H9 (cell line): ENCODE data around the gene C6orf120. TPM values are rescaled to one million over a fixed set of nuclear protein-coding genes. Genes with fewer than 3 reads are reported as not detected.

Source experiments
- DNase-seq: peaks from one replicate; pipeline ENCODE4 v3.0.0-alpha.2; 2017
- H2AFZ ChIP-seq: one replicate; pipeline ENCODE4 v1.6.1; 2013; ENCODE audit warnings: mild to moderate bottlenecking, low read length, control low read depth, moderate library complexity
- H2AK5ac ChIP-seq: 2 replicates; pipeline ENCODE4 v1.6.1; 2013; ENCODE audit warnings: low read length, control low read depth, mixed read lengths; ENCODE audit not compliant: insufficient read length
- H2BK120ac ChIP-seq: one replicate; pipeline ENCODE4 v1.6.1; 2013; ENCODE audit warnings: low read depth, mild to moderate bottlenecking, low read length, control low read depth, inconsistent platforms; ENCODE audit not compliant: poor library complexity, severe bottlenecking
- H2BK12ac ChIP-seq: 2 replicates; pipeline ENCODE4 v1.6.1; 2013; ENCODE audit warnings: low read length, control low read depth, mixed read lengths, low read depth; ENCODE audit not compliant: insufficient read length
- H2BK15ac ChIP-seq: 2 replicates; pipeline ENCODE4 v1.6.1; 2013; ENCODE audit warnings: low read depth, low read length, control low read depth
- H2BK20ac ChIP-seq: one replicate; pipeline ENCODE4 v1.6.1; 2013; ENCODE audit warnings: low read depth, mild to moderate bottlenecking, low read length, control low read depth, inconsistent platforms; ENCODE audit not compliant: poor library complexity, severe bottlenecking
- H2BK5ac ChIP-seq: 2 replicates; pipeline ENCODE4 v1.6.1; 2013; ENCODE audit warnings: low read length, control low read depth, mixed read lengths; ENCODE audit not compliant: insufficient read length
- H3K14ac ChIP-seq: 2 replicates; pipeline ENCODE4 v1.6.1; 2013; ENCODE audit warnings: low read length, control low read depth; ENCODE audit not compliant: insufficient read depth
- H3K18ac ChIP-seq: 2 replicates; pipeline ENCODE4 v1.6.1; 2013; ENCODE audit warnings: low read depth, mild to moderate bottlenecking, mixed read lengths, low read length, control low read depth; ENCODE audit not compliant: insufficient read length
- H3K23ac ChIP-seq: 2 replicates; pipeline ENCODE4 v1.6.1; 2013; ENCODE audit warnings: low read length, control low read depth, mixed read lengths, low read depth; ENCODE audit not compliant: insufficient read length
- H3K23me2 ChIP-seq: 2 replicates; pipeline ENCODE4 v1.6.1; 2013; ENCODE audit warnings: low read depth, mild to moderate bottlenecking, mixed read lengths, low read length, control low read depth; ENCODE audit not compliant: insufficient read length, poor library complexity, severe bottlenecking
- H3K27ac ChIP-seq: 2 replicates; pipeline ENCODE4 v1.5.1; 2013; ENCODE audit warnings: low read length, control low read depth, mixed read lengths, low read depth; ENCODE audit not compliant: insufficient read length
- H3K27me3 ChIP-seq: 2 replicates; pipeline ENCODE4 v1.6.1; 2013; ENCODE audit warnings: low read length, control low read depth, inconsistent platforms; ENCODE audit not compliant: insufficient read depth
- H3K4ac ChIP-seq: 2 replicates; pipeline ENCODE4 v1.6.1; 2013; ENCODE audit warnings: low read depth, mild to moderate bottlenecking, control low read depth, inconsistent platforms, low read length, moderate library complexity
- H3K4me1 ChIP-seq: 2 replicates; pipeline ENCODE4 v1.6.1; 2013; ENCODE audit warnings: low read length, control low read depth, inconsistent platforms; ENCODE audit not compliant: insufficient read depth
- H3K4me2 ChIP-seq: 2 replicates; pipeline ENCODE4 v1.6.1; 2013; ENCODE audit warnings: low read length, control low read depth, mixed read lengths; ENCODE audit not compliant: insufficient read length, insufficient read depth
- H3K56ac ChIP-seq: 2 replicates; pipeline ENCODE4 v1.6.1; 2013; ENCODE audit warnings: low read depth, mild to moderate bottlenecking, mixed read lengths, low read length, control low read depth; ENCODE audit not compliant: insufficient read length
- H3K79me1 ChIP-seq: 2 replicates; pipeline ENCODE4 v1.6.1; 2013; ENCODE audit warnings: low read depth, mild to moderate bottlenecking, moderate library complexity, low read length, control low read depth, inconsistent platforms; ENCODE audit not compliant: insufficient read depth, poor library complexity, severe bottlenecking
- H3K79me2 ChIP-seq: 2 replicates; pipeline ENCODE4 v1.6.1; 2013; ENCODE audit warnings: low read length, control low read depth, inconsistent platforms; ENCODE audit not compliant: insufficient read depth
- H3K9ac ChIP-seq: 2 replicates; pipeline ENCODE4 v1.6.1; 2013; ENCODE audit warnings: low read length, control low read depth, mixed read lengths; ENCODE audit not compliant: insufficient read length; ENCODE audit errors: extremely low read depth
- H3K9me3 ChIP-seq: one replicate; pipeline ENCODE4 v1.6.1; 2013; ENCODE audit warnings: low read depth, low read length, inconsistent platforms; ENCODE audit not compliant: control insufficient read depth
- H3T11ph ChIP-seq: one replicate; pipeline ENCODE4 v1.6.1; 2013; ENCODE audit warnings: mild to moderate bottlenecking, low read length, control low read depth, inconsistent platforms
- H4K20me1 ChIP-seq: one replicate; pipeline ENCODE4 v1.6.1; 2013; ENCODE audit not compliant: control insufficient read depth, insufficient read length, insufficient read depth
- H4K5ac ChIP-seq: 2 replicates; pipeline ENCODE4 v1.6.1; 2013; ENCODE audit warnings: low read depth, mild to moderate bottlenecking, mixed read lengths, low read length, control low read depth; ENCODE audit not compliant: insufficient read length
- H4K8ac ChIP-seq: replicated peaks from 2 replicates; pipeline ENCODE4 v1.6.1; 2013; ENCODE audit warnings: low read length, control low read depth, mixed read lengths, low read depth; ENCODE audit not compliant: insufficient read length
- H4K91ac ChIP-seq: 2 replicates; pipeline ENCODE4 v1.6.1; 2013; ENCODE audit warnings: low read depth, mild to moderate bottlenecking, moderate library complexity, mixed read lengths, low read length, control low read depth; ENCODE audit not compliant: insufficient read length
- H3K27ac Mint-ChIP-seq, 3 experiments: 2 replicates in 2 of 3; 3 replicates in 1 of 3; pipeline ENCODE4 v1.8.0; 2020 to 2021; ENCODE audit warnings: mixed read lengths in 3 of 3, mild to moderate bottlenecking in 1 of 3, moderate library complexity in 1 of 3
- H3K27me3 Mint-ChIP-seq: 2 replicates; pipeline ENCODE4 v1.8.0; 2021; ENCODE audit warnings: low read depth, mild to moderate bottlenecking, moderate library complexity, mixed read lengths
- H3K36me3 Mint-ChIP-seq, 3 experiments: 2 replicates in 2 of 3; 3 replicates in 1 of 3; pipeline ENCODE4 v1.8.0; 2020 to 2021; ENCODE audit warnings: low read depth in 3 of 3, mixed read lengths in 3 of 3; ENCODE audit not compliant: insufficient read depth in 1 of 3
- H3K4me1 Mint-ChIP-seq, 2 experiments: 2 replicates each; pipeline ENCODE4 v1.8.0; 2020; ENCODE audit warnings: mixed read lengths in 2 of 2
- H3K4me3 Mint-ChIP-seq, 2 experiments: 2 replicates in 1 of 2; 3 replicates in 1 of 2; pipeline ENCODE4 v1.8.0; 2020 to 2021; ENCODE audit warnings: mild to moderate bottlenecking in 2 of 2, mixed read lengths in 2 of 2, moderate library complexity in 1 of 2
- H3K9me3 Mint-ChIP-seq, 2 experiments: 2 replicates in 1 of 2; 3 replicates in 1 of 2; pipeline ENCODE4 v1.8.0; 2020; ENCODE audit warnings: mild to moderate bottlenecking in 2 of 2, mixed read lengths in 2 of 2, moderate library complexity in 1 of 2
- CTCF ChIP-seq: fragments of 200-600 bp; sonication (generic); conservative IDR thresholded peaks from 3 replicates; pipeline ENCODE4 v1.8.0; 2021; ENCODE audit warnings: antibody characterized with exemption, mild to moderate bottlenecking
- WGBS: extraction: QIAGEN DNeasy Blood & Tissue Kit; methylation state at CpG from one replicate; pipeline ENCODE4 v1.1.7; 2013; ENCODE audit warnings: missing lambda C conversion rate, low lambda C conversion rate, mixed read lengths; ENCODE audit not compliant: insufficient read length; ENCODE audit errors: extremely low coverage; 5-methylcytosine and 5-hydroxymethylcytosine counted together
- total RNA-seq: library from RNA; stranded (reverse); gene quantifications from 2 replicates; pipeline ENCODE4 v1.2.1, GENCODE V29; 2021

C6orf120 gene
- total RNA-seq, 1 experiment from 2014 or later = 23.2 TPM

GRCh38 chr6:169667716-169668115 is 34.2 kb upstream of the C6orf120 start:
- Histone ChIP-seq H3K23me2 (no peaks in the 10 kb centered on the region), H3K79me1 (no peaks in the 10 kb centered on the region), H3K27ac (no peak overlapping the region), H3K4me2 (no peak overlapping the region), H3K23ac (no peak overlapping the region), H2BK12ac (no peak overlapping the region), H3K18ac (no peak overlapping the region), H2BK15ac (no peak overlapping the region), H4K5ac (no peak overlapping the region), H2BK20ac (no peak overlapping the region), H3K4me1 (no peaks in the 10 kb centered on the region), H3K79me2 (no peaks in the 10 kb centered on the region), H4K8ac (no peak overlapping the region), H2AK5ac (no peak overlapping the region), H2BK5ac (no peak overlapping the region), H3K4ac (no peak overlapping the region), H2AFZ (no peak overlapping the region), H3K14ac (no peak overlapping the region), H3K56ac (no peak overlapping the region), H3K9ac (no peak overlapping the region), H4K20me1 (no peaks in the 10 kb centered on the region), H3K9me3 (no peaks in the 10 kb centered on the region), H2BK120ac (no peak overlapping the region), H3K27me3 (no peaks in the 10 kb centered on the region), H3T11ph (no peak overlapping the region), H4K91ac (no peak overlapping the region)
- no peak for TF ChIP-seq CTCF
- Mint-ChIP-seq H3K9me3 (no peaks in the 10 kb centered on the region; a peak in 2 of 5 replicates), H3K4me1 (peaks cover 10 to 11% of the 10 kb centered on the region in 2 experiments), H3K27ac (no peak overlapping the region), H3K4me3 (no peak overlapping the region), H3K27me3 (no peaks in the 10 kb centered on the region), H3K36me3 (peaks cover 34 to 85% (median 66%) of the 10 kb centered on the region in 3 experiments)
- DNase-seq = no peak
- WGBS = no CpG with 5 or more reads among the region's 27 CpGs
